SK-N-MC (cell line): ENCODE measurements around the gene MOB3B.

Experiments
- EZH2 ChIP-seq: fragments of 200-600 bp; sonication (generic); IDR thresholded peaks from one replicate; pipeline ENCODE4 v1.6.1; 2017; ENCODE audit warnings: antibody characterized with exemption
- POLR2AphosphoS5 ChIP-seq: IDR thresholded peaks from 2 replicates; pipeline ENCODE4 v1.6.1; 2012; ENCODE audit warnings: mild to moderate bottlenecking, low read depth, low read length, borderline replicate concordance

GRCh38 chr9:27388150-27388549 lies 141.5 kb downstream of the MOB3B start:
- TF ChIP-seq POLR2AphosphoS5: no peak
- TF ChIP-seq EZH2: no peak
